BLaER1 treated with 17β-estradiol and CSF1 and Interleukin-3, amounts not matched to agents 10 nM and 100 nM (cell line): ENCODE measurements around the gene NAT14.
A peak's percentile ranks its signal among the peaks of the same experiment; 100 is the strongest.

Source experiments
- H3K27ac ChIP-seq, 11 experiments: shearing (Covaris generic); formaldehyde crosslinking; 2 replicates each; pipeline ENCODE4 v1.8.1; 2022
- H3K27me3 ChIP-seq, 11 experiments: shearing (Covaris generic); formaldehyde crosslinking; 2 replicates each; pipeline ENCODE4 v1.8.1; 2022
- H3K36me3 ChIP-seq, 11 experiments: shearing (Covaris generic); formaldehyde crosslinking; 2 replicates each; pipeline ENCODE4 v1.8.1; 2022
- H3K4me1 ChIP-seq, 10 experiments: shearing (Covaris generic); formaldehyde crosslinking; 2 replicates each; pipeline ENCODE4 v1.8.1; 2022
- H3K4me2 ChIP-seq, 11 experiments: shearing (Covaris generic); formaldehyde crosslinking; 2 replicates each; pipeline ENCODE4 v1.8.1; 2022
- H3K4me3 ChIP-seq, 10 experiments: shearing (Covaris generic); formaldehyde crosslinking; 2 replicates each; pipeline ENCODE4 v1.8.1; 2022
- H3K9ac ChIP-seq, 11 experiments: shearing (Covaris generic); formaldehyde crosslinking; 2 replicates each; pipeline ENCODE4 v1.8.1; 2022
- H3K9me3 ChIP-seq, 11 experiments: shearing (Covaris generic); formaldehyde crosslinking; replicated peaks in 1 of 11; 2 replicates each; pipeline ENCODE4 v1.8.1; 2022
- H4K20me1 ChIP-seq, 11 experiments: shearing (Covaris generic); formaldehyde crosslinking; 2 replicates each; pipeline ENCODE4 v1.8.1; 2022
- Cebpa-rat ChIP-seq, 11 experiments: shearing (Covaris generic); IDR thresholded peaks; 2 replicates each; pipeline ENCODE4 v1.8.1; 2022

The NAT14 gene

DNA sequence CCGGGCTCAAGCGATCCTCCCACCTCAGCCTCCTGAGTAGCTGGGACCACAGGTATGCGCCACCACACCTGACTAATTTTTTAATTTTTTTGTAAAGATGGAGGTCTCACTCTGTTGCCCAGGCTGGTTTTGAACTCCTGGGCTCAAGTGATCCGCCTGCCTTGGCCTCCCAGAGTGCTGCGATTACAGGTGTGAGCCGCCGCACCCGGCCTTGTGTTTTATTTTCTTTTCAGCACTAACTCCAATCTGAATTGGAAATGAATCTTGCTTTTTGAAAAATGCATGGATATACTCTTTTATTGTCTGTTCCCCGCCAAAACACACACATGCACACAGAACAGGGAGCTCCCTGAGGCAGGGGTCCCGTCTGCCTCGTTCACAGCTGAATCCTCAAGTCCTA is 22.3 kb upstream of the NAT14 start:
- Histone ChIP-seq H4K20me1 (peaks cover 3 to 33% (median 32%) of the 10 kb centered on the region in 11 experiments; a peak in 18 of 22 replicates), H3K27me3 (no peaks in the 10 kb centered on the region), H3K36me3 (no peaks in the 10 kb centered on the region), H3K4me2 (peak overlapping the region in 10 of 11 experiments; percentile 60 to 96 (median 82); a peak in 12 of 22 replicates), H3K9me3 (no peaks in the 10 kb centered on the region), H3K9ac (peak overlapping the region in 2 of 11 experiments; percentile 41 to 42; a peak in 1 of 22 replicates), H3K4me1 (peaks cover 27 to 55% (median 45%) of the 10 kb centered on the region in 10 experiments), H3K27ac (no peak overlapping the region), H3K4me3 (peak overlapping the region in 1 of 10 experiments; percentile 91; a peak in 2 of 20 replicates)
- TF ChIP-seq Cebpa-rat (IDR thresholded peaks at IDR 0.05) = no peak

DNA sequence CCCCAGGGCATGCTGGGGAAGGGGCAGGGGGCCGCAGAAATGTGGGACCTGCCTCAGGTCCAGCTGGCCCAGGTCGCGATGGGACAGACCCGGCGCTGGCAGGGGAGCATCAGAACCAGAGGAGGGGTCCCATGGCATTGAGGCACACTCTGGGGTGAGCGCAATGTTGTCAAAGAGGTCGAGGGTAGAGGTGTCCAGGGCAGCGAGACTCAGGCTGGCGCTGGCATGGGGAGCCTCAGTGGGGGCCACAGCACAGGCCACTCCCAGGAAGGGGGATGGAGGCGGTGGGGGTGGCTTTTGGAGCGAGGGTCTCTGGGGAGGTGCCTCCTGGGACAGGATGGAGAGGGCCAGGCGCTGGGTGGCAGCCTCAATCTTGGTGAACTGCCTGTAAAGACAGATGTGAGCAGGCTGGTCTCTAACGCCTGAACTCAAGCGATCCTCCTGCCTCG is 21.4 kb upstream of the NAT14 start:
- Histone ChIP-seq H3K9ac (peak overlapping the region in 6 of 11 experiments; percentile 2 to 45 (median 41); a peak in 9 of 22 replicates), H3K36me3 (no peaks in the 10 kb centered on the region), H3K4me2 (peak overlapping the region in 8 of 11 experiments; percentile 18 to 92 (median 42); a peak in 12 of 22 replicates), H3K9me3 (no peaks in the 10 kb centered on the region), H3K4me3 (no peak overlapping the region), H3K4me1 (peaks cover 27 to 46% (median 39%) of the 10 kb centered on the region in 10 experiments), H4K20me1 (peaks cover 3 to 24% (median 23%) of the 10 kb centered on the region in 11 experiments; a peak in 18 of 22 replicates), H3K27ac (0 out of 22 replicates have a peak overlapping the region, but pooled peaks of 1 of the 11 experiments have one; percentile 26), H3K27me3 (no peaks in the 10 kb centered on the region)
- TF ChIP-seq Cebpa-rat (IDR thresholded peaks at IDR 0.05) = no peak

DNA sequence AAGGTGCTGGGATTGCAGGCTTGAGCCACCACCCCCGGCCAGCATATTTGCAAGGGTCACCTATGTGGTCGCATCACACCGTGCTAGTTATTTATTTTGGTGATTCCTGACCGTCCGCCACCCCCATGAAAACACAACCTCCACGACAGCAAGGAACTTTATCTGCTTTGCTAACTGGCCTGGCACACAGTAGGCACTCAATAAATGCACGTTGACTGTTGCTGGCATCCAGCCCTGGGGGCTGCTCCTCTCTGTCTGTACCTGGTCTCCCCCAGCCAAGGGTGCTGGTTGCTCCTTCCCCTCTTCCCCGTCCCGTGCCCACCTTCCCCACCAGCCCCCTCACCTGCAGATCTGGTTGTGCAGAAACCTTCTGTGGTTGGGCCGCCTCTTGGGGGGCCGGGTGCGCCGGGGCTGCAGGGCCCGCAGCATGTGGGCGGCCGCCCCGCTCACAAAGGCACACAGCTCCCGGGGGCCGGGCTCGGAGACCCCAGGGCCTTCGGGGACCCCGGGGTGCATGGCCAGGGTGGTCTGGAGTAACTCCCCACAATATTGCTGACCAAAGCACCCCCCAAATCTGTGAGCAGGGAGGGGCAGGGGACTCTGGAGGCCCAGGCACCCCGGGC is 20.8 kb upstream of the NAT14 start:
- H3K27me3 ChIP-seq = no peaks in the 10 kb centered on the region
- TF ChIP-seq Cebpa-rat (IDR thresholded peaks at IDR 0.05) = no peak
- no peaks in the 10 kb centered on the region for H3K36me3 ChIP-seq
- H3K9ac ChIP-seq = peak overlapping the region in 3 of 11 experiments; percentile 40 to 41 (median 41); a peak in 2 of 22 replicates
- H3K4me2 ChIP-seq = peak overlapping the region in 5 of 11 experiments; percentile 30 to 56 (median 43); a peak in 7 of 22 replicates
- H3K9me3 ChIP-seq = no peaks in the 10 kb centered on the region
- H3K4me3 ChIP-seq = no peak overlapping the region
- H3K27ac ChIP-seq = no peak overlapping the region
- peaks cover 27 to 41% (median 36%) of the 10 kb centered on the region in 10 experiments for H3K4me1 ChIP-seq
- H4K20me1 ChIP-seq = peaks cover under 1 to 19% (median 17%) of the 10 kb centered on the region in 11 experiments; a peak in 18 of 22 replicates

DNA sequence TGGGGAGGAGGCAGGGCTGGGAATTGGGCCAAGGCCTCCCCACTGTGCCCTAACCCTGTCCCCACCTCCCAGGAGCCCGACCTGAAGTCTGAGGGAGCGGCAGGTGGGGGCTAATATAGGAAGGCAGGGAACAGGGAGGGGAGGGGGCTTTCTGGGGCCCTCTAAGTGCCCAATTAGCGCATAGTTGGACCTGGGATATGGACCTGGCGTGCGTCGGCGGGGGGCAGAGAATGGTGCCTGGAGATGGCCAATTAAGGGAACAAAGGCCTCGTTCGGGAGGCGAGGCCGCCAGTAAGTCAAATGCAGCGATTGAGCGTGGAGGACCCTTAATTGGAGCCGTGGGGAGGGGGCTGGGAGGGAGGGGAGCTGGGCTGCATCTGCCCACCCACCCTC is 20.3 kb upstream of the NAT14 start, which contains the start of gene C19orf85:
Gene C19orf85, minus strand, starts transcription at position 90 of the 393 bp plus-strand sequence. CDS start 197 bp downstream, outside the sequence.
- peaks cover 0 to 13% (median 12%) of the 10 kb centered on the region in 11 experiments; a peak in 17 of 22 replicates for H4K20me1 ChIP-seq
- H3K4me3 ChIP-seq = no peak within 1 kb of the TSS
- no peak for TF ChIP-seq Cebpa-rat (IDR thresholded peaks at IDR 0.05)
- H3K27ac ChIP-seq = 0 out of 22 replicates have a peak within 1 kb of the TSS, but pooled peaks of 1 of the 11 experiments have one; percentile 26
- H3K4me2 ChIP-seq = peak within 1 kb of the TSS in 7 of 11 experiments; percentile 18 to 56 (median 41); a peak in 12 of 22 replicates
- no peaks in the 10 kb centered on the region for H3K9me3 ChIP-seq
- H3K9ac ChIP-seq = peak within 1 kb of the TSS in 6 of 11 experiments; percentile 2 to 45 (median 41); a peak in 8 of 22 replicates
- no peaks in the 10 kb centered on the region for H3K27me3 ChIP-seq
- H3K4me1 ChIP-seq = peaks cover 24 to 36% (median 32%) of the 10 kb centered on the region in 10 experiments
- H3K36me3 ChIP-seq = no peaks in the 10 kb centered on the region

DNA sequence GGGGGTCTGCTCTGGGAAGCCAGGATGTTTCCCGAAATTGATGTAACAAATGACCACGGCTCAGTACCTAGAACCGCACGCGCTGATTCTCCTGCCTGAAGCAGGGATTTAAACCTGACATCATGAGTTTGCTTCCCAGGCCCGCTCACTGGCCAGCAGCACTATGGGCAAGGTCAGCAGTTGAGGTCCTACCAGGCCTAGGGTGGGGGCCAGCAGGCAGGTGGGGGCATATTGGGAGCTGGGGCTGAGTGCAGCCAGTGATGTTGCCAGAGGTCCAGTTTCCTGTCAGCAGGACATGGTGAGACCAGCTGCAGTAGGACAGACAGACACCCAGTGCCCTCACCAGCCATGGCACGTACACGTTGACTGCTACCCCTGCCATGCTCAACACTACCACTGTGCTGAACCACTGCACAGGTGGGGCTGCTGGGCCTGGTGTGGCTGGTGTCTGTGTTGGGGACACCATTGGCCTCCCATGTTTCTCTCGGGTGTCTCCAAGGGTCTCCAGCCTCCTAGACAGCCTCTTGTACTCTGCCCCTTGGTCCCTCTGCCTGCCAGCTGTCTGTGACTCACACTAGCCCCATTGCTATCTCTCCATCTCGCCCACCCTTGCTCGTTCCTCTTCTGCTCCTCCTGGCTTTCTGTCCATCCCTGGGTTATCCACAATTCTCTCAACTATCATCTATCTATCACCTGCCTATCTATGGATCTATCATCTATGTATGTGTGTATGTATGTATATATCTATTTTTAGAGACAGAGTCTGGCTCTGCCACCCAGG is 19.3 kb upstream of the NAT14 start:
- no peak overlapping the region for H3K4me2 ChIP-seq
- H3K4me3 ChIP-seq = no peak overlapping the region
- no peak for TF ChIP-seq Cebpa-rat (IDR thresholded peaks at IDR 0.05)
- peaks cover 14 to 26% (median 22%) of the 10 kb centered on the region in 10 experiments for H3K4me1 ChIP-seq
- H3K9me3 ChIP-seq = no peaks in the 10 kb centered on the region
- peaks cover 0 to 4% (median 3%) of the 10 kb centered on the region in 11 experiments; a peak in 13 of 22 replicates for H4K20me1 ChIP-seq
- no peak overlapping the region for H3K9ac ChIP-seq
- H3K27me3 ChIP-seq = no peaks in the 10 kb centered on the region
- no peak overlapping the region for H3K27ac ChIP-seq
- H3K36me3 ChIP-seq = no peaks in the 10 kb centered on the region

DNA sequence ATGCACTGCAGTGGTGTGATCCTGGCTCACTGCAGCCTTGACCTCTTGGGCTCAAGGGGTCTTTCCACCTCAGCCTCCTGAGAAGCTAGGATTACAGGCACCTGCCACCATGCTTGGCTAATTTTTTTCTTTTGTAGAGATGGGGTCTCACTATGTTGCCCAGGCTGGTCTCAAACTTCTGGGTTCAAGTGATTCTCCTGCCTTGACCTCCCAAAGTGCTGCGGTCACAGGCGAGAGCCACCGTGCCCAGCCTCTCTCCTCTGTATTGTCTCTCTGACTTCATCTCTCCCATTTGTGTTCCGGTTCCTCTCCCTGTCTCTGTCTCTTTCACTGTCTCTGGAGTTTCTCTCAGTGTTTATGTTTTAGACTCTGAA is 18.8 kb upstream of the NAT14 start:
- no peak for TF ChIP-seq Cebpa-rat (IDR thresholded peaks at IDR 0.05)
- Histone ChIP-seq H3K27me3 (no peaks in the 10 kb centered on the region), H3K9me3 (no peaks in the 10 kb centered on the region), H3K27ac (no peak overlapping the region), H4K20me1 (no peaks in the 10 kb centered on the region), H3K4me1 (peaks cover 8 to 21% (median 18%) of the 10 kb centered on the region in 10 experiments; a peak in 19 of 20 replicates), H3K4me3 (no peak overlapping the region), H3K9ac (no peak overlapping the region), H3K4me2 (no peak overlapping the region), H3K36me3 (no peaks in the 10 kb centered on the region)

DNA sequence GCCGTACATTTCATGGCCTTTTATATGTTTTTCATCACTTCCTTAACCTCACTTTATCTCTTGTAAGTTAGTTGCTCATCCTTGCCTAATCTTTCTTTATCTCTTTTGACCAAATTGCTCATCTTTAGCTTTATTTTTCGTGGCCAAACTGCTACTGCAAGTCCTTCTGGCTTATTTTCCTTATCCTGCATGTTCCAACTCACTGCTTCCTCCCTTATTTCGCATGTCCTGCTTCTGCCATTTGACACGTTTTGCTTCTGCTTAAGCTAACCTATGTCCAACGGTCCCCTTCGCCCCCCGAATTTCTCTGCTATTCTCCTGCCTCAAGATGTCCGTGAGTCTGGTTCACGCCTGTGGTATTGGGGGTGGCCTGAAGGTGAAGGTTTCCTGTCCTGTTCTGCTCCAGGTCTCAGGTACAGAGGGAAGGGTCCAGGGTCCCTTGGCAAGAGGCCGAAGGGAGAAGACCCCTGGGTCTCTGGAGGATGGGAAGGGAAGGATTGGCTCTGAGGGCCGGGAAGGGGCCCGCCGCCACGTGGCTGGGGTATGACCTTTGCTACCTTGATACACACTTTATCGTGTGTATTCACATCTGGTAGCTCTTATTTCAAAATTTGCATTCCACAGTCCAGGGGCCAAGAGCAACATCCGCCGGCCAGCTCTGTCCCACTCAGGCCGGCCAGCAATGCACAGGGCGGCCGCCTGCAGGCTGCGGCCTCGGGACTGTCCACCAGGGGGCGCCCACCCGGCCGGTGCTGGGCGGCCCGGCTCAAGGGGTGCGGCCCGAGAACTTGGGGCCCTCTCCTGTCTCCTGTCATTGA is 17.5 kb upstream of the NAT14 start:
- H3K36me3 ChIP-seq = no peaks in the 10 kb centered on the region
- H3K4me2 ChIP-seq = peak overlapping the region in 3 of 11 experiments; percentile 18 to 26 (median 20); a peak in 2 of 22 replicates
- H3K9ac ChIP-seq = no peak overlapping the region
- no peak for TF ChIP-seq Cebpa-rat (IDR thresholded peaks at IDR 0.05)
- no peak overlapping the region for H3K27ac ChIP-seq
- H3K4me1 ChIP-seq = peaks cover 3 to 15% (median 11%) of the 10 kb centered on the region in 10 experiments; a peak in 17 of 20 replicates
- no peaks in the 10 kb centered on the region for H3K9me3 ChIP-seq
- no peak overlapping the region for H3K4me3 ChIP-seq
- H4K20me1 ChIP-seq = no peaks in the 10 kb centered on the region
- H3K27me3 ChIP-seq = no peaks in the 10 kb centered on the region

DNA sequence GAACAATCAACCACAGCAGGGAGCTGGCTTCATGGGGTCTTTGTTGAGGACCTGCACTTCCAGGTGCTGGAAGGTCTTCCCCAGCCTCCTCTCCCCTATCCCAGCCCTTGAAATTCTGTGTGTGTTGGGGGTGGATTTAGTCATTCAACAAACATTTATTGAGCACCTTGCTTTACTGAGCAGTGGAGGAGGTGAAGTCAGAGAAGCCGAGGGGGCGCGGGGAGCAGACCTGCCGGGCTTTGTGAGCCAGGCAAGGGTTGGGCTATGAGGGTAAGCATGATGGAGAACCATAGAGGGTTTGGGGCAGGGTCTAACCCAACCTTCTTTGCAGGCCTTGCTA is 17.0 kb upstream of the NAT14 start:
- Histone ChIP-seq H3K27me3 (no peaks in the 10 kb centered on the region), H3K4me1 (peaks cover 0 to 12% (median 8%) of the 10 kb centered on the region in 10 experiments; a peak in 12 of 20 replicates), H3K36me3 (no peaks in the 10 kb centered on the region), H3K4me2 (peak overlapping the region in 3 of 11 experiments; percentile 18 to 26 (median 20); a peak in 2 of 22 replicates), H4K20me1 (no peaks in the 10 kb centered on the region), H3K27ac (no peak overlapping the region), H3K4me3 (no peak overlapping the region), H3K9ac (no peak overlapping the region), H3K9me3 (no peaks in the 10 kb centered on the region)
- TF ChIP-seq Cebpa-rat (IDR thresholded peaks at IDR 0.05) = no peak
